ENCODE data around the gene MFAP3.

- TF ChIP-seq BACH2 (CRISPR knock-in tag; IDR thresholded peaks at IDR 0.05; ENCODE audit: borderline replicate concordance): no peak
- TF ChIP-seq ISL1 (CRISPR knock-in tag; IDR thresholded peaks at IDR 0.05): no peak
- TF ChIP-seq ZNF70 (CRISPR knock-in tag; IDR thresholded peaks at IDR 0.05): no peak
- TF ChIP-seq ARNTL (CRISPR knock-in tag; IDR thresholded peaks at IDR 0.05; ENCODE audit: borderline replicate concordance, low read depth): no peak
- TF ChIP-seq PPARA (CRISPR knock-in tag; IDR thresholded peaks at IDR 0.05; ENCODE audit: borderline replicate concordance): no peak
- no peak for TF ChIP-seq POU6F1 (CRISPR knock-in tag; IDR thresholded peaks at IDR 0.05; ENCODE audit: borderline replicate concordance, low read depth)
- TF ChIP-seq ZFP30 (CRISPR knock-in tag; IDR thresholded peaks at IDR 0.05): no peak
- TF ChIP-seq RARB (CRISPR knock-in tag; IDR thresholded peaks at IDR 0.05): no peak
- TF ChIP-seq ESRRG (CRISPR knock-in tag; IDR thresholded peaks at IDR 0.05): no peak
- no peak for TF ChIP-seq PATZ1 (CRISPR knock-in tag; IDR thresholded peaks at IDR 0.05; ENCODE audit: borderline replicate concordance)
Measured at GRCh38 chr5:154031937-154032489, 6.8 kb upstream of the MFAP3 start.
